Erythroblast (primary cell): ENCODE results near the gene CREM.

ENCODE experiments used
- GATA1 ChIP-seq: IDR thresholded peaks from 2 replicates; pipeline ENCODE4 v1.6.1; 2011; ENCODE audit warnings: low read depth, mild to moderate bottlenecking, control low read depth, low read length, moderate library complexity
- POLR2A ChIP-seq: IDR thresholded peaks from 2 replicates; pipeline ENCODE4 v1.6.1; 2011; ENCODE audit warnings: mild to moderate bottlenecking, low read length

DNA sequence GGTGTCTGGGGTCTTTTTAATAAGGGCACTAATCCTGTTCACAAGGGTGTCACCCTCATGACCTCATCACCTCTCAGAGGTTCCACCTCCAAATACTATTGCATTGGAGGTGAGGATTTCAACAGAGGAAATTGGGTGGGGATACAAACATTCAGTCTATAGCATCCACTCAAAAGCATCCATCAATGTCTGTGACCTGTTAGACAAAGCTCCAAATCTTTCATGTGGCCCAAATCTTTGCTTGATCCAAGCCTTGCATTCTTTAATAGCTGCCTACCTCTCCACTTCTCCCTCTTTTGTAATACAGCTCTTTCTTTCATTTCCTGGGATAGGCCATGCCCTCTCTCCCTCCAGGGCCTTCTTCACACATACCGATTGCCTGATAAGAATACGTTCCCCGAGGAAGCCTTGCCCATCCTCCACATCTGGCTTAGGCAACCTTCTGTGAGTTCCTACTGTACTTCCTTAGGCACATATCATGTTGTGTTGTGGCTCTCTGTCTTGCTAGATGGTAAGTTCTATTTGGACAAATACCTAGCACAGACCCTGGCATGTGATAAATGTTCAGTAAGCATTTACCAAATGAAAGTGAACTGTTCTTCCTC is 66.1 kb downstream of the CREM start:
- TF ChIP-seq POLR2A: no peak
- no peak for TF ChIP-seq GATA1
